ENCODE measurements around the gene DBH. TPM values are rescaled to one million over a fixed set of nuclear protein-coding genes. Genes with fewer than 3 reads are reported as not detected.

Gene DBH
- total RNA-seq, 1 donor from 2014 or later: not detected

GRCh38 chr9:133686642-133687575, 50.7 kb downstream of the DBH start:
- intact Hi-C loops (cut with DNase I): loop anchor here (5.0 kb wide), 1 partner anchor 105 kb away; no protein-coding TSS in a partner anchor
- ATAC-seq (peak; percentile 48), DNase-seq (ENCODE audit: missing footprints) (peak; percentile 76)

- intact Hi-C loops (cut with DNase I): loop anchor here (5.0 kb wide), 1 partner anchor 106 kb away; no protein-coding TSS in a partner anchor
- DNase-seq (ENCODE audit: missing footprints) (peak; percentile 67), ATAC-seq (no peak)
Measured at GRCh38 chr9:133687856-133688761, 51.9 kb downstream of the DBH start.

GRCh38 chr9:133689151-133689763, 53.1 kb downstream of the DBH start:
- ATAC-seq (no peak), DNase-seq (ENCODE audit: missing footprints) (peak; percentile 35)
- intact Hi-C loops (cut with DNase I): loop anchor here (5.0 kb wide), 1 partner anchor 107 kb away; no protein-coding TSS in a partner anchor

- no peak for ATAC-seq
- peak; percentile 34 for DNase-seq (ENCODE audit: missing footprints)
- intact Hi-C loops (cut with DNase I): no loop called here
Measured at GRCh38 chr9:133690081-133690561, 54.0 kb downstream of the DBH start.

GRCh38 chr9:133691191-133691590, 55.0 kb downstream of the DBH start:
- DNase-seq (ENCODE audit: missing footprints) (peak; percentile 64), ATAC-seq (no peak)
- intact Hi-C loops (cut with DNase I): no loop called here

- no peak for ATAC-seq
- peak; percentile 17 for DNase-seq (ENCODE audit: missing footprints)
- intact Hi-C loops (cut with DNase I): no loop called here
Measured at GRCh38 chr9:133691626-133692363, 55.6 kb downstream of the DBH start.

- DNase-seq (ENCODE audit: missing footprints): peak; percentile 60
- ATAC-seq: no peak
- intact Hi-C loops (cut with DNase I): no loop called here
Measured at GRCh38 chr9:133692364-133692985, 56.3 kb downstream of the DBH start.

GRCh38 chr9:133693116-133693515, 57.0 kb downstream of the DBH start:
- intact Hi-C loops (cut with DNase I): no loop called here

GRCh38 chr9:133693703-133694529, 57.8 kb downstream of the DBH start:
- intact Hi-C loops (cut with DNase I): no loop called here
- ATAC-seq (no peak), DNase-seq (ENCODE audit: missing footprints) (peak; percentile 46)

More at GRCh38 chr9:133693116-133693515, 57.0 kb downstream of the DBH start:
- DNase-seq (ENCODE audit: missing footprints) (peak; percentile 17), ATAC-seq (no peak)

- intact Hi-C loops (cut with DNase I): no loop called here
- ATAC-seq: no peak
- DNase-seq (ENCODE audit: missing footprints): no peak
Measured at GRCh38 chr9:133694686-133695085, 58.5 kb downstream of the DBH start.

GRCh38 chr9:133696071-133696472, 59.9 kb downstream of the DBH start:
- no peak for ATAC-seq
- DNase-seq (ENCODE audit: missing footprints): peak; percentile 58
- intact Hi-C loops (cut with DNase I): no loop called here

GRCh38 chr9:133699546-133699945, 63.4 kb downstream of the DBH start:
- intact Hi-C loops (cut with DNase I): no loop called here
- ATAC-seq: no peak

GRCh38 chr9:133700819-133701320, 64.7 kb downstream of the DBH start:
- ATAC-seq: no peak

More at GRCh38 chr9:133699546-133699945, 63.4 kb downstream of the DBH start:
- no peak for DNase-seq (ENCODE audit: missing footprints)

GRCh38 chr9:133701321-133701980, 65.3 kb downstream of the DBH start:
- intact Hi-C loops (cut with DNase I): no loop called here
- DNase-seq (ENCODE audit: missing footprints): peak; percentile 58
- ATAC-seq: no peak

More at GRCh38 chr9:133700819-133701320, 64.7 kb downstream of the DBH start:
- intact Hi-C loops (cut with DNase I): no loop called here
- peak; percentile 17 for DNase-seq (ENCODE audit: missing footprints)

- intact Hi-C loops (cut with DNase I): no loop called here
- DNase-seq (ENCODE audit: missing footprints): peak; percentile 66
- ATAC-seq: peak; percentile 29
Measured at GRCh38 chr9:133701981-133702797, 66.0 kb downstream of the DBH start.
